Measurements from ENCODE around the gene SGTA.

Gene SGTA

GRCh38 chr19:2804156-2805004 lies 21.3 kb upstream of the SGTA start:
- no peaks in the 10 kb centered on the region for H4K20me1 ChIP-seq (ENCODE audit: insufficient read depth, low read length)
- peaks cover 95% of the 10 kb centered on the region for H3K36me3 ChIP-seq (ENCODE audit: insufficient read depth, low read length)
- H3K27ac ChIP-seq (ENCODE audit: low read depth, low read length, poor library complexity, severe bottlenecking), result no peak overlapping the region

GRCh38 chr19:2803486-2804155 lies 20.5 kb upstream of the SGTA start:
- Histone ChIP-seq H3K9me3 (ENCODE audit: low read length) (no peaks in the 10 kb centered on the region), H3K27ac (ENCODE audit: low read depth, low read length, poor library complexity, severe bottlenecking) (no peak overlapping the region), H3K9me2 (ENCODE audit: low read depth, low read length) (no peaks in the 10 kb centered on the region), H3K36me3 (ENCODE audit: insufficient read depth, low read length) (peaks cover 95% of the 10 kb centered on the region), H3K79me2 (ENCODE audit: insufficient read depth, low read length) (no peaks in the 10 kb centered on the region), H3F3A (ENCODE audit: insufficient read depth, low read length) (no peaks in the 10 kb centered on the region), H2AFZ (ENCODE audit: low read length) (no peak overlapping the region), H3K4me2 (ENCODE audit: low read length) (no peak overlapping the region), H3K4me3 (ENCODE audit: low read depth, low read length, poor library complexity, severe bottlenecking) (no peak overlapping the region), H3K9ac (ENCODE audit: low read length) (no peak overlapping the region), H3K4me1 (ENCODE audit: insufficient read depth, low read length, severe bottlenecking) (no peaks in the 10 kb centered on the region), H3K27me3 (ENCODE audit: insufficient read depth, low read length) (no peaks in the 10 kb centered on the region), H4K20me1 (ENCODE audit: insufficient read depth, low read length) (no peaks in the 10 kb centered on the region)
- TF ChIP-seq EZH2 (IDR thresholded peaks at IDR 0.05; ENCODE audit: borderline replicate concordance, low read length), result no peak
- TF ChIP-seq CTCF (IDR thresholded peaks at IDR 0.05; ENCODE audit: low read length), result no peak

More at GRCh38 chr19:2804156-2805004, 21.3 kb upstream of the SGTA start:
- H3K4me1 ChIP-seq (ENCODE audit: insufficient read depth, low read length, severe bottlenecking), result no peaks in the 10 kb centered on the region
- no peak overlapping the region for H3K9ac ChIP-seq (ENCODE audit: low read length)
- no peaks in the 10 kb centered on the region for H3K9me2 ChIP-seq (ENCODE audit: low read depth, low read length)
- no peak overlapping the region for H3K4me3 ChIP-seq (ENCODE audit: low read depth, low read length, poor library complexity, severe bottlenecking)
- no peaks in the 10 kb centered on the region for H3K27me3 ChIP-seq (ENCODE audit: insufficient read depth, low read length)
- no peaks in the 10 kb centered on the region for H3F3A ChIP-seq (ENCODE audit: insufficient read depth, low read length)
- H3K4me2 ChIP-seq (ENCODE audit: low read length), result no peak overlapping the region
- no peak overlapping the region for H2AFZ ChIP-seq (ENCODE audit: low read length)
- no peak for TF ChIP-seq EZH2 (IDR thresholded peaks at IDR 0.05; ENCODE audit: borderline replicate concordance, low read length)
- TF ChIP-seq CTCF (IDR thresholded peaks at IDR 0.05; ENCODE audit: low read length), result no peak
- no peaks in the 10 kb centered on the region for H3K9me3 ChIP-seq (ENCODE audit: low read length)
- H3K79me2 ChIP-seq (ENCODE audit: insufficient read depth, low read length), result no peaks in the 10 kb centered on the region

GRCh38 chr19:2802826-2803225 lies 19.8 kb upstream of the SGTA start:
- H3F3A ChIP-seq (ENCODE audit: insufficient read depth, low read length), result no peaks in the 10 kb centered on the region
- no peaks in the 10 kb centered on the region for H3K9me2 ChIP-seq (ENCODE audit: low read depth, low read length)
- no peak overlapping the region for H3K4me2 ChIP-seq (ENCODE audit: low read length)
- H2AFZ ChIP-seq (ENCODE audit: low read length), result no peak overlapping the region
- no peak overlapping the region for H3K27ac ChIP-seq (ENCODE audit: low read depth, low read length, poor library complexity, severe bottlenecking)
- no peaks in the 10 kb centered on the region for H3K27me3 ChIP-seq (ENCODE audit: insufficient read depth, low read length)
- H3K79me2 ChIP-seq (ENCODE audit: insufficient read depth, low read length), result no peaks in the 10 kb centered on the region
- H3K36me3 ChIP-seq (ENCODE audit: insufficient read depth, low read length), result peaks cover 93% of the 10 kb centered on the region
- H4K20me1 ChIP-seq (ENCODE audit: insufficient read depth, low read length), result no peaks in the 10 kb centered on the region
- no peaks in the 10 kb centered on the region for H3K9me3 ChIP-seq (ENCODE audit: low read length)
- H3K4me1 ChIP-seq (ENCODE audit: insufficient read depth, low read length, severe bottlenecking), result no peaks in the 10 kb centered on the region
- TF ChIP-seq CTCF (IDR thresholded peaks at IDR 0.05; ENCODE audit: low read length) (no peak), EZH2 (IDR thresholded peaks at IDR 0.05; ENCODE audit: borderline replicate concordance, low read length) (no peak)
- H3K9ac ChIP-seq (ENCODE audit: low read length), result no peak overlapping the region
- H3K4me3 ChIP-seq (ENCODE audit: low read depth, low read length, poor library complexity, severe bottlenecking), result no peak overlapping the region

All from OCI-LY1 (cell line).